Adrenal gland (tissue), 12 donors: ENCODE data around the gene URB2. TPM values are rescaled to one million over a fixed set of nuclear protein-coding genes. Genes with fewer than 3 reads are reported as not detected.

Source experiments
- DNase-seq, 7 donors: peaks; one replicate each; pipeline ENCODE4 v3.0.0-alpha.2; 2019 to 2020
- H3K27ac ChIP-seq, 5 donors: fragments of 200-600 bp; sonication (generic) in 4 of 5; 1 replicate in 3 of 5; 2 replicates in 2 of 5; pipeline versions ENCODE4 v1.5.1 to v1.8.0; 2016 to 2020; ENCODE audit warnings: mild to moderate bottlenecking in 1 of 5
- H3K27me3 ChIP-seq: fragments of 200-600 bp; 2 replicates; pipeline ENCODE4 v1.8.0; 2021
- H3K36me3 ChIP-seq, 2 donors: fragments of 200-600 bp; replicated peaks in 1 of 2; 1 replicate in 1 of 2; 2 replicates in 1 of 2; pipeline versions ENCODE4 v1.5.1 to v1.8.0; 2018 to 2022
- H3K4me1 ChIP-seq, 2 donors: fragments of 200-600 bp; replicated peaks in 1 of 2; 1 replicate in 1 of 2; 2 replicates in 1 of 2; pipeline versions ENCODE4 v1.5.1 to v1.8.0; 2018 to 2021
- H3K4me3 ChIP-seq, 4 donors: fragments of 200-600 bp; sonication (generic) in 3 of 4; one replicate each; pipeline ENCODE4 v1.5.1; 2016 to 2018
- H3K9me3 ChIP-seq, 3 donors: fragments of 200-600 bp; sonication (generic) in 1 of 3; replicated peaks in 1 of 3; 1 replicate in 2 of 3; 2 replicates in 1 of 3; pipeline versions ENCODE4 v1.5.1 to v1.8.0; 2016 to 2021
- CTCF ChIP-seq, 6 experiments: fragments of 450-650 bp in 4 of 6; fragments of 200-600 bp in 2 of 6; sonication (generic) in 1 of 6; IDR thresholded peaks; 1 replicate in 5 of 6; 2 replicates in 1 of 6; pipeline versions ENCODE4 v1.5.1 to v1.8.0; 2016 to 2021; ENCODE audit warnings: antibody characterized with exemption in 6 of 6, mild to moderate bottlenecking in 2 of 6, moderate library complexity in 1 of 6
- POLR2A ChIP-seq, 2 donors: fragments of 450-650 bp; IDR thresholded peaks; one replicate each; pipeline ENCODE4 v1.6.1; 2017; ENCODE audit warnings: antibody characterized with exemption in 2 of 2, mild to moderate bottlenecking in 2 of 2, moderate library complexity in 1 of 2
- WGBS, 4 donors: extraction: QIAGEN DNeasy Blood & Tissue Kit in 2 of 4; methylation state at CpG; one replicate each; pipeline versions ENCODE4 v1.1.5 to v1.1.7; 2013 to 2017; 5-methylcytosine and 5-hydroxymethylcytosine counted together
- intact Hi-C, 2 donors: fragments of 100-400 bp; cut with DNase I; formaldehyde crosslinking; loops; one replicate each; pipeline versions ENCODE4 v1.14.1 to v1.15.0; 2022 to 2023
- polyA plus RNA-seq, 3 donors: library from polyadenylated mRNA; stranded (reverse); fragments of 200-250 nt in 2 of 3; fragments of 350-450 nt in 1 of 3; fragmentation: Illumina TruSeq in 1 of 3; extraction: RNeasy Lipid Tissue Mini Kit (QIAGEN cat#74804) in 1 of 3; gene quantifications; one replicate each; pipeline ENCODE4 v1.2.3, GENCODE V29; 2013 to 2014
- total RNA-seq, 9 donors: library from RNA; depleted of rRNA in 4 of 9; stranded (reverse); fragments of >200 nt in 4 of 9; fragments of 120-200 nt in 1 of 9; fragmentation: NEBNext Ultra II Directional in 1 of 9; extraction: Animal tissue kit (Norgen Biotek cat#: 25700) in 1 of 9; gene quantifications; one replicate each; pipeline versions ENCODE4 v1.1.0 to v1.2.4, GENCODE V29; 2013 to 2023
- donor health status: healthy with polysubstance abuse.
- donor health status: Bipolar disorder and iron deficiency.
- donor health status: DM: yes; HTN: yes; CAD: no.
- donor health status: DM: no; HTN: no; CAD: no.
- donor health status: DM: no; HTN: no; CAD: no.
- donor health status: DM: yes; HTN: yes; CAD: no.

URB2 gene
- total and polyA plus RNA-seq, 12 donors, result 2.3 to 10.8 (median 7.3) TPM

GRCh38 chr1:229666585-229666984, 40.5 kb downstream of the URB2 start:
- Histone ChIP-seq H3K4me1 (no peaks in the 10 kb centered on the region), H3K4me3 (no peak overlapping the region), H3K9me3 (no peaks in the 10 kb centered on the region), H3K36me3 (no peaks in the 10 kb centered on the region), H3K27me3 (no peaks in the 10 kb centered on the region), H3K27ac (no peak overlapping the region)
- no peak for DNase-seq
- no peak for TF ChIP-seq POLR2A (IDR thresholded peaks at IDR 0.05)
- TF ChIP-seq CTCF (IDR thresholded peaks at IDR 0.05), result no peak
- 72 to 93% (median 80%) methylated on average over 1 to 4 of the region's 4 CpGs for WGBS, 4 donors
- intact Hi-C loops, result no loop called here

DNA sequence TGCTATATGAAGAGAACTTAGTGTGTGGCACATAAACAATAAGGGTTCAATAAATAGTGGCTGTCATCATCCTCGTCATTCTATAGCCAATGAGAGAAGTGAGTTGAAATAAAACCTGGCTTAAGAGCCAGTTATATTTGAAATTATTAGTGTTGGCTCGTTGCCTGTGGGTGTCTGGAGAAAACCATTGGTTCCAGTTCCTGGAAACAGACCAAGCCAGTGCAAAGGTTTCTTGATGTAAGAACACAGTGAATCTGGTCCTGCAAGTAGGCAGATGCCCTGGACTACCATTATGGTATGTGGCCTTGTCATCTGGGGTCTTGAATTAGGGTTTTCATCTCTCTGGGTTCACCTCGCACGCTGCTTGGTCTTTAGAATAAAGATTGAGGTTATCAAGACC, 43.3 kb downstream of the URB2 start:
- Histone ChIP-seq H3K4me1 (no peaks in the 10 kb centered on the region), H3K9me3 (no peaks in the 10 kb centered on the region), H3K27ac (no peak overlapping the region), H3K4me3 (no peak overlapping the region), H3K27me3 (no peaks in the 10 kb centered on the region), H3K36me3 (no peaks in the 10 kb centered on the region)
- WGBS, 4 donors, result 83 to 91% (median 88%) methylated on average over 4 of the region's 4 CpGs
- TF ChIP-seq POLR2A (IDR thresholded peaks at IDR 0.05) (no peak), CTCF (IDR thresholded peaks at IDR 0.05) (no peak)
- DNase-seq, result no peak
- intact Hi-C loops, result no loop called here

GRCh38 chr1:229671310-229671709, 45.3 kb downstream of the URB2 start:
- WGBS, 4 donors, result 75 to 81% (median 80%) methylated on average over 5 of the region's 5 CpGs
- no peaks in the 10 kb centered on the region for H3K36me3 ChIP-seq
- no peak overlapping the region for H3K4me3 ChIP-seq
- no peaks in the 10 kb centered on the region for H3K9me3 ChIP-seq
- H3K27me3 ChIP-seq, result no peaks in the 10 kb centered on the region
- H3K27ac ChIP-seq, result no peak overlapping the region
- no peaks in the 10 kb centered on the region for H3K4me1 ChIP-seq
- no peak for TF ChIP-seq CTCF (IDR thresholded peaks at IDR 0.05)
- no peak for DNase-seq
- intact Hi-C loops, result loop anchor here in 1 of 2 donors (10.0 kb wide), 1 partner anchor 383 kb away; no protein-coding TSS in a partner anchor

GRCh38 chr1:229672246-229672645, 46.2 kb downstream of the URB2 start:
- H3K9me3 ChIP-seq, result no peaks in the 10 kb centered on the region
- no peaks in the 10 kb centered on the region for H3K4me1 ChIP-seq
- 84 to 89% (median 88%) methylated on average over 2 of the region's 2 CpGs for WGBS, 4 donors
- no peak for DNase-seq
- TF ChIP-seq CTCF (IDR thresholded peaks at IDR 0.05), result no peak
- TF ChIP-seq POLR2A (IDR thresholded peaks at IDR 0.05), result no peak
- H3K27ac ChIP-seq, result no peak overlapping the region
- no peaks in the 10 kb centered on the region for H3K27me3 ChIP-seq
- no peak overlapping the region for H3K4me3 ChIP-seq
- intact Hi-C loops, result loop anchor here in 1 of 2 donors (10.0 kb wide), 1 partner anchor 383 kb away; no protein-coding TSS in a partner anchor
- no peaks in the 10 kb centered on the region for H3K36me3 ChIP-seq
